ENCODE measurements around the gene NRTN.

DNA sequence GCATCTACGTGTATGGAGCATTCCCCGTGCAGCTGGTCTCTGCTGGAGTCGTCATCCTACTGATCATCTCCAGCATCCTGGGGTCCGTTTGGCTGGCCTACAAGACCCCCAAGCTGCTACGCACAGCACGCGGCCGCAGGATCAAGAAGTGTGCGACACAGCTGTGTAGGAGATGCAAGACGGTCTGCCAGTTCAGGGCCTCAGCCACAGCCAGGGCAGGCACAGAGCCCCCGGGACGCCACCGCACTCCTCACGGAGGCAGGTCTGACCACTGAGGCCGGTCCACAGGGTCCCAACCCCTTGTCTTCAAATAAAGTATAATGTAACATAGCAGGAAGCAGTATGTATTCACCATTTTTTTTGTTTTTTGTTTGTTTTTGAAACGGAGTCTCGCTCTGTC is 26.5 kb upstream of the NRTN start:
- TF ChIP-seq, protein P1, sequence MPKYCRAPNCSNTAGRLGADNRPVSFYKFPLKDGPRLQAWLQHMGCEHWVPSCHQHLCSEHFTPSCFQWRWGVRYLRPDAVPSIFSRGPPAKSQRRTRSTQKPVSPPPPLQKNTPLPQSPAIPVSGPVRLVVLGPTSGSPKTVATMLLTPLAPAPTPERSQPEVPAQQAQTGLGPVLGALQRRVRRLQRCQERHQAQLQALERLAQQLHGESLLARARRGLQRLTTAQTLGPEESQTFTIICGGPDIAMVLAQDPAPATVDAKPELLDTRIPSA (CRISPR knock-in tag; IDR thresholded peaks at IDR 0.05; ENCODE audit: borderline replicate concordance) = no peak
- TF ChIP-seq TAF1 (CRISPR knock-in tag; IDR thresholded peaks at IDR 0.05) = no peak
- TF ChIP-seq, protein P2, sequence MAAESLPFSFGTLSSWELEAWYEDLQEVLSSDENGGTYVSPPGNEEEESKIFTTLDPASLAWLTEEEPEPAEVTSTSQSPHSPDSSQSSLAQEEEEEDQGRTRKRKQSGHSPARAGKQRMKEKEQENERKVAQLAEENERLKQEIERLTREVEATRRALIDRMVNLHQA (CRISPR knock-in tag; IDR thresholded peaks at IDR 0.05) = no peak
- no peak for TF ChIP-seq EP300 (IDR thresholded peaks at IDR 0.05; ENCODE audit: low read depth in 2 of 2, low read length in 2 of 2)
- no peak for TF ChIP-seq EP300 (CRISPR knock-in tag; IDR thresholded peaks at IDR 0.05; ENCODE audit: borderline replicate concordance)
- no peak for TF ChIP-seq SNAI1 (CRISPR knock-in tag; IDR thresholded peaks at IDR 0.05; ENCODE audit: borderline replicate concordance)
- TF ChIP-seq, protein P3, sequence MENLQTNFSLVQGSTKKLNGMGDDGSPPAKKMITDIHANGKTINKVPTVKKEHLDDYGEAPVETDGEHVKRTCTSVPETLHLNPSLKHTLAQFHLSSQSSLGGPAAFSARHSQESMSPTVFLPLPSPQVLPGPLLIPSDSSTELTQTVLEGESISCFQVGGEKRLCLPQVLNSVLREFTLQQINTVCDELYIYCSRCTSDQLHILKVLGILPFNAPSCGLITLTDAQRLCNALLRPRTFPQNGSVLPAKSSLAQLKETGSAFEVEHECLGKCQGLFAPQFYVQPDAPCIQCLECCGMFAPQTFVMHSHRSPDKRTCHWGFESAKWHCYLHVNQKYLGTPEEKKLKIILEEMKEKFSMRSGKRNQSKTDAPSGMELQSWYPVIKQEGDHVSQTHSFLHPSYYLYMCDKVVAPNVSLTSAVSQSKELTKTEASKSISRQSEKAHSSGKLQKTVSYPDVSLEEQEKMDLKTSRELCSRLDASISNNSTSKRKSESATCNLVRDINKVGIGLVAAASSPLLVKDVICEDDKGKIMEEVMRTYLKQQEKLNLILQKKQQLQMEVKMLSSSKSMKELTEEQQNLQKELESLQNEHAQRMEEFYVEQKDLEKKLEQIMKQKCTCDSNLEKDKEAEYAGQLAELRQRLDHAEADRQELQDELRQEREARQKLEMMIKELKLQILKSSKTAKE (CRISPR knock-in tag; IDR thresholded peaks at IDR 0.05; ENCODE audit: borderline replicate concordance) = no peak
